ES-I3 (cell line): ENCODE results near the gene ELMO1.

ENCODE experiments used
- H3K36me3 ChIP-seq: 2 replicates; pipeline ENCODE4 v1.6.1; 2013; ENCODE audit warnings: mild to moderate bottlenecking, low read length, control low read depth, moderate library complexity; ENCODE audit not compliant: insufficient read depth
- H3K4me1 ChIP-seq: 2 replicates; pipeline ENCODE4 v1.6.1; 2013; ENCODE audit warnings: mild to moderate bottlenecking, control low read depth, low read length; ENCODE audit not compliant: insufficient read depth
- H3K9ac ChIP-seq: 2 replicates; pipeline ENCODE4 v1.6.1; 2013; ENCODE audit warnings: low read depth, mild to moderate bottlenecking, low read length, moderate library complexity
- H3K9me3 ChIP-seq: 2 replicates; pipeline ENCODE4 v1.6.1; 2013; ENCODE audit warnings: mild to moderate bottlenecking, low read length, moderate library complexity; ENCODE audit not compliant: control insufficient read depth, insufficient read depth

Gene ELMO1

DNA sequence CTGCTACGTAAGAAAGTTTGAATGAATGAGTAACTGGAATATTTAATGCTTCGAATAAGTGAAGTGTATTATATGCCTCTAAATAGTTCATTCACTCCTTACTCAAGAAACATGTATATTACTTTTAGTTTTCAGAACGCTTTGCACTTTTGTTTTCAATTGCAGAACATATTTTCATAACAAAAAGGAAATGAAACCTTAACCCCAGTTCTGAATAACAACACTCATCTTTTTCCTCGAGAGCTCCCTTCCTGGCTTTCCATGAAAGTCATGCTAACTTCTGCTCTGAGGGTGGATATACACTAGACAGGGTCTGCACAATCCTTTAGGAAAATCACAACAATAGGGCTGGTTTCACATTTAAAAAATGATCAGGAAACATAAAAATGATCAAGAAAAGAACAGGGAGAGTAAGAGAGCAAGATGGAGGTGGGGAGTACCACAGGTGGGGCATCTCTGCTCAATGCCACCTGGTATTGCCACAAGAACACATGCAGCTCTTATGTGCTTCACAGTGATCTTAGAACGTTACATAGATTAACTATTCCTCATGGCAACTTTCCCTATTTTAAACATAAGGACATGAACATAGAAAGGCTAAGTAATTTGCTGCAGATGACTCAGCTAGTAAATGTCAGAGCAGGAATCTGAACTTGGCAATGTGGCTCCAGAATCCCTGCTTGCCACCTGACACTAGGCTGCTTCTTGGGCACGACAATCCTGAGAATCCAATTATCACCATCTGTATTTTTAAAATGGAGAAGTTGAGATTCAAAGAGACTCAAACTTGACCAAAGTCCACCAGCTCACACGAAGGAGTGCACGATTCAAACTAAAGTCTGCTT lies 504.9 kb downstream of the ELMO1 start:
- Histone ChIP-seq H3K4me1 (no peaks in the 10 kb centered on the region), H3K9ac (no peak overlapping the region), H3K9me3 (no peaks in the 10 kb centered on the region; the same call in 1 of the 2 replicates), H3K36me3 (no peaks in the 10 kb centered on the region; the same call in 1 of the 2 replicates)

DNA sequence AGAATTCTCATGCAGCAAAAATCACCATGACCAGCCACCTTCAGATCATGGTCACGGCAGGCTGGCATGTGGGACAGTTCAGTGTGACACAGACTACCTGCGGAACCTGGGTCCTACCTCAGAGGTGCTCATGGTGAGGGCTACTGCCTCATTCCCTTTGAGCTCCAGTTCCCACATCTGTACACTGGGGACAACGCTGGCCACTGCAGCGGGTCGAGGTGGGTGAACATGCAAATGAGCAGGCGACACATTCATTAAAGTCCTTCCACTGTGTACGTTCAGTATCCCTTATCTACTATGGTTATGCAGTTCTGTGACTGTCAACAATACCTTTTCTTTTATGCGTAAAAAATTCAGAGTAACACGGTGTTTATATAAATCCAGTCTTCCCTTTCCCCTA lies 505.7 kb downstream of the ELMO1 start:
- no peaks in the 10 kb centered on the region for H3K4me1 ChIP-seq
- no peaks in the 10 kb centered on the region; the same call in 1 of the 2 replicates for H3K36me3 ChIP-seq
- H3K9me3 ChIP-seq, result no peaks in the 10 kb centered on the region; the same call in 1 of the 2 replicates
- H3K9ac ChIP-seq, result no peak overlapping the region

DNA sequence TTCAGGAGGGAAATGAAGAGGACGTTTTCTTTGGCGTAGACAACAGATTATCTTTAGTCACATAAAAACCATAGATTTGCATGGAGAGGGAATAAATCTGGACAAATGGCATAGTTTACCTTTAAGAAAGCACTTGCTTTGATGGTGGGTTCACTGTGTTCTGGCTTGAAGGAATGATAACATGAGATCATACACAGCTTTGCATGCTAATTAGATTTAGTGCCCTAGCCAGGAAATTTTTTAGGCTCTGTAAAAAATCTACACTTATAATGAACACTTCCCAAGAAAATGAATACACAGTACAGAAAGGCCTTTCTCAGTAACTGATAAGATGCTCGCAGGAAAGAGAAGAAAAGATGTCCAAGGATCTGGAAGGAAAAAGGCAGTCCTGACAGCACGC lies 506.1 kb downstream of the ELMO1 start:
- Histone ChIP-seq H3K9me3 (no peaks in the 10 kb centered on the region; the same call in 1 of the 2 replicates), H3K36me3 (no peaks in the 10 kb centered on the region; the same call in 1 of the 2 replicates), H3K4me1 (no peaks in the 10 kb centered on the region), H3K9ac (no peak overlapping the region)

DNA sequence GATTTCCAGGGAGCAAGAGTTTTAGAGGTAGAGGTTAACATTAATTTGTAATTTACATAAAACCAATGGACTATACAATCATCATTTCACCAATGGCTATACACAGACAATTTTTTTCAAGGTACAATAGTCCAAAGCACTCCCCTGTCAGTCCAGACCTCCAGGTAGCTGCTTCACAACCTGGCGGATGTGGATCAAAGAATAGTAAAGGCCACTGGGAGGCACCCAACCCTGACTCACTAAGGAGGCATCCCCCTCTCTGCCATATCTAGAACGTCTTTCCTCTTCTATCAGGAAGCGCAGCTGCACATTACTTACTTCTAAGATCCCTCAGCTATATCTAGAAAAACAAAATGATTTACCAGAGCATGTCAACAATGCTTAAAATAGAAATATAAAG lies 506.6 kb downstream of the ELMO1 start:
- H3K4me1 ChIP-seq, result no peaks in the 10 kb centered on the region
- no peak overlapping the region for H3K9ac ChIP-seq
- H3K36me3 ChIP-seq, result no peaks in the 10 kb centered on the region; the same call in 1 of the 2 replicates
- peaks cover 4% of the 10 kb centered on the region for H3K9me3 ChIP-seq

DNA sequence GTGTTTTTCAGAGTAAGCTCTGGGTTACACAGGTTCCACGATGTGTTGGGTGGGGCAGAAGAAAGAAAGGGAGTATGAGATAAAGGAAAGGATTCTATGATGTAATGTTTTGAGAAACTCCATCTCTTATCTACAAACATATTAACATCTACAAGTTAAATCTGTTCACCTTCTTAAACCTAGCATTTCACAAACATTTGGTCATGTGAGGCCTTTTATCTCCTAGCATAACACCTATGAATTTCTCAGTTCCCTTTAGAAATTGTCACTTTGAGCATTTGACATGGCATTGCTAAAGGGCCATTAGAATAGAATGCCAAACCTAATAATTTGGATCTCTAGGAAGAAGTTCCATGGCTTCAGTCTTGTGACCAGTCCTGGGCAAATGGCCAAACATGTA lies 507.3 kb downstream of the ELMO1 start:
- Histone ChIP-seq H3K4me1 (no peaks in the 10 kb centered on the region), H3K9ac (no peak overlapping the region), H3K36me3 (no peaks in the 10 kb centered on the region; the same call in 1 of the 2 replicates), H3K9me3 (peaks cover 5% of the 10 kb centered on the region)

DNA sequence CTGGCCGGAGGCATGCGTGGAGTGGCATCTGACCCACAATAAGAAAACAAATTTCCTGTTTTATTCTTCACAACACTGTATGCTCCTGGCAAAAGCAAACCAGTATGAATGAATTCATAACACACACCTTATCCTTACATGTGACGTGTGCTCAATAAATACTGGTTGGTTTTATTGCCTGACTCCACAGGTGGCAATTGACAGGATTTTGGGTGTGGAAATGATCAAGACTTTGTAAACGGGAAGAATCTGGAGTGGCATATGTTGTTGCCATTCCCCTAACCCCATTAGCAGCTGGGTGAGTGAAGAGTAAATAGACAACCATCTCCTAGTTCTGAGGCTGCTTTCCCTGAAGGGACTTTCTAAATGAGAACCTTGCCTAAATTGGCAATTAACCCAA lies 508.8 kb downstream of the ELMO1 start:
- peaks cover 5% of the 10 kb centered on the region for H3K9me3 ChIP-seq
- no peak overlapping the region for H3K9ac ChIP-seq
- H3K36me3 ChIP-seq, result no peaks in the 10 kb centered on the region; the same call in 1 of the 2 replicates
- H3K4me1 ChIP-seq, result no peaks in the 10 kb centered on the region

DNA sequence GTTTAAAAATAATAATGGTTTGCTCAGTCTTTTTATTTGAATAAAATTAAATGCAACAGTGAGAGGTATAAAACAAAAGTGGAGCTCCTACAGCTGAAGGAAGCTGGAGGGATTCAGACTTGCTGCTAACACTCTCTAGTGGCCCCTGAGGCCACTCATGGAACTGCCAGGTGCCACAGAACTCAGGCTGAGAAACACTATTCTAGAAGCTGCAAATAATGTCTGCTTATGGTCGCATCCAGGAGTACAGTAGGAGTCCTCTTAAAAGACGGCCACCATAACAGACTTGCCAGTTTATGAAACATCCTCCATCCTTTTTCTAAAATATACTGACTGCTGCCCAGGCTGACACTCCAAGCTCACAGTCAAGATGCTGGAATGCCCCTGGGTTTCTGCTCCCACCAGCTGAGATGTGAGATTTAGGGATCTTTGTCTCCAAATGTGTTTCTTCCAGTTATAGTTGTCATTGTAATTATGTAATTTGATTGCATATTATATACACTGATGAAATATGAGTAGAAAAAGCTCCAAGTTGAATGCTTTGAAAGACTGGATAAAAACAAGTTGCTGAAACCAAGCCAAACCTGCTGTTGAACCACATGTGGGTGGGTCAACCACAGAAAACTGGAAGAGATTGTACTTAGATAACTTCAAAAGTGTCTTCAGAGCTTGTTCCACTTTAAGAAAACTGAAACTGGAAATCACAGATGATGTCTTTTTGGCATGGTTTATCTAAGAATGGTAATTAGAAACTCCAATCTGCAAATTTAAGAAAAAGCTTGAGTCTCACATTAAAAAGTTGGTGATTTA lies 510.7 kb downstream of the ELMO1 start:
- peaks cover 5% of the 10 kb centered on the region for H3K9me3 ChIP-seq
- H3K9ac ChIP-seq, result no peak overlapping the region
- H3K4me1 ChIP-seq, result 0 out of 2 replicates have a peak, but pooled peaks cover 4% of the 10 kb centered on the region
- H3K36me3 ChIP-seq, result no peaks in the 10 kb centered on the region

DNA sequence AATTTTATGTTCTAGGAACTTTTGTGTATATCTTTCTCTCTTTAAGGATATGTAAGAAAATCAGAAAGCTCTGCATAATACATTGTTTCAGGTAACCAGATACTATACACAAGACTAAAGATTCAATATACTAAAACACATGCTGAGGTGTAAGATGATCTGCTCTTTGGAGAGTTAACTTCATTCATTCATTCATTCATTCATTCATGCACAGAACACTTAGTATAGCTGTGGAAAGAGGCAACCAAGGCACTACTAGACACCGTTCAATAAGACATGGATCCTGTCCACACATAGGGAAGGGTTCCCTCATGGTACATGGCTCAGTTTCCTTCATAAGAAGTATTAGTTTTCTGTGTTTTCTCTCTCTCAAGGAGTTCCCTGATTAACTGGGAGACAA lies 516.8 kb downstream of the ELMO1 start:
- H3K9me3 ChIP-seq, result no peaks in the 10 kb centered on the region
- H3K36me3 ChIP-seq, result no peaks in the 10 kb centered on the region
- no peak overlapping the region for H3K9ac ChIP-seq
- 0 out of 2 replicates have a peak, but pooled peaks cover 4% of the 10 kb centered on the region for H3K4me1 ChIP-seq

DNA sequence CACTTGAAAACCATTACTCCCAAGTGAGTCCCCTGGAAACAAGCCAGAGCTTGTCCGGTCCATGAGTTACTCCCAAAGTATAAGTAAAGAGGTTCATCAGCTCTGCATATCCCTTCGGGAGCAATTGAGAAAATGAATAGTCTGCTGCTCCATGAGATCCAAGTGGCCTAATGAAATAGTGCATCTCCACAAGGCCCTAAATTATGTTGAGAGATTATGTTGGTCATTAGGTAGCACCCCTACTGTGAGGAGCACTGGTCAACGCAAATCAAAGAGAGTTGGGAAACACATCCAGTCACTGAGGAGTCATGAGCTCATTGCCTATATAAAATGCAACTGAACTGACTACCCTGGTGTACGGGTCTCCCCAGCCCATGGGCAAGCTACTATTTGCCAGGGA lies 518.9 kb downstream of the ELMO1 start:
- H3K36me3 ChIP-seq, result no peaks in the 10 kb centered on the region
- no peaks in the 10 kb centered on the region for H3K9me3 ChIP-seq
- H3K9ac ChIP-seq, result no peak overlapping the region
- H3K4me1 ChIP-seq, result 0 out of 2 replicates have a peak, but pooled peaks cover 4% of the 10 kb centered on the region

DNA sequence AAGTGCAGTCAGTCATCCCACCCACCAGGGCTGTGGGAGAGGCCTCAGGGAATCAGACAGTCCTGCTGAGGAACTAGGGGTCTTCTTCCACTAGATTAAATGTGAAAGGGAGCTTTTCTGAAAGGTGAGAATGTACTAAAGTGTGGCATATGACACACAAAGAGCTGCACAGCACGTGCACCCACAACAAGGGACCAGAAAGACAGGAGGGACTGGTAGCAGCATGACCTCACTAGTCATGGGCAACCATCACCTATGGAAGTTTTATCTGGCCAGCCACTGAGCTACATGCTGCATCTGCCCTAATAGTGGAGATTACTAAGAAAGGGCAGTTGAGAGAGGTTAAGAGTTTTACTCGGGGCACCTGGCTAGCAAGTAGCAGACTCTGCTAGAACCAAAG lies 519.9 kb downstream of the ELMO1 start:
- H3K4me1 ChIP-seq, result no peaks in the 10 kb centered on the region

DNA sequence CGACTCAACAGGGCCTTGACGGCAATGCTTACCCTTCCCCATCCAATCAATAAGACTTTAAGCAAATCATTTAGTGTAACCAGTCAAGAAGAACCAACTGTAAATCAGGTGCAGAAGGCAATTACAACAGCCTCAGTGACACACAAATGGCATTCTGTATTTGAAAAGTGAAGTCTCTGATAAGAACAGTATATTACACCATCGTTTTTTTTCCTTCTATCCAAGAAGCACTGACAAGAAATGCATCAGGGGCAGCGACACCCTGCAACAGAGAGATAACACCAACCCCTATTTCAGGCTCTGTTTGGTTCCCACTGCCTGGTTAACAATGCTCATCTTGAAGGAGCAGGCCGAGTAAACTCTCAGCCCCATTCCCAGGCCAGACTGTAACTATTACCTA lies 520.4 kb downstream of the ELMO1 start:
- H3K4me1 ChIP-seq, result no peaks in the 10 kb centered on the region
- no peak overlapping the region for H3K9ac ChIP-seq
- no peaks in the 10 kb centered on the region for H3K9me3 ChIP-seq
- no peaks in the 10 kb centered on the region for H3K36me3 ChIP-seq

More for the DNA sequence above, 519.9 kb downstream of the ELMO1 start:
- Histone ChIP-seq H3K9me3 (no peaks in the 10 kb centered on the region), H3K9ac (no peak overlapping the region), H3K36me3 (no peaks in the 10 kb centered on the region)

DNA sequence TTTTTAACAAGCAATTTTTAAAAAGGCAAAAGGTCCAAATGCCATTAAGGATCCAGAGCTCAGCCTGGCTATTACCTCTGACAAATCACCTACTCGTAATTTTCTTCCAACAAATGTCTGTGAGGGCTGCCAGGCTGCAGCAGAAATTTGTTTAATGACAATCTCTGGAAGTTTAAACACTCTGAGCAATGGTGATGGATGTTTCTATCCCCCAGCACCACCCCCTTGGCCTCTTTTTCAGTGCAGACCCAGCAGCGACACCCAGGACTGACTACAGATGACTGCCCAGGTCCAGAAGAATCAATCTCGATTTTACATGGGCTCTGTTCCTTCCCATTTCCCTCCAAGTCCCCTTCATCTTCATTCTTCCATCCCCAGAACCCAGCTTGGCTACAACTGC lies 523.0 kb downstream of the ELMO1 start:
- 0 out of 2 replicates have a peak, but pooled peaks cover 2% of the 10 kb centered on the region for H3K9me3 ChIP-seq
- H3K36me3 ChIP-seq, result no peaks in the 10 kb centered on the region
- no peaks in the 10 kb centered on the region for H3K4me1 ChIP-seq
- no peak overlapping the region for H3K9ac ChIP-seq

DNA sequence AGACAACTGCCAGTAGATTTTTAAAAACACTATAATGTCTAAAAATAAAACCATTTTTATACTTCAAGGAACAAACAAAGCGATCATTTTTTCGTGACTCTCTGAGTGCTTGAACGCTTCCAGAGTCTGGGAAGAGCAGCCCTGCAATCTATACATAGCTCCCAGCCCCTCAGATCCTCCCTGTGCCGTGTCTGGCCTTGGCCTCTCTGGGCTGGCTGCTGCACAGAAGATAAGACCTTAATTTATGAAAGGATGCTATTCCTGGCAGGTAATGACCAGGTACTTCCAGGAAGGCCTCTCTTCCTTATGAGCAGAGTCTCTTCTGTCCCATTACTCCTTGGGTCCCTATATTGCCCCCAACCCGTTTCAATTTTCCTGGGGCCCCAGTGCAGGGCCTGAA lies 523.5 kb downstream of the ELMO1 start:
- H3K36me3 ChIP-seq, result no peaks in the 10 kb centered on the region
- 0 out of 2 replicates have a peak, but pooled peaks cover 2% of the 10 kb centered on the region for H3K9me3 ChIP-seq
- H3K9ac ChIP-seq, result no peak overlapping the region
- H3K4me1 ChIP-seq, result no peaks in the 10 kb centered on the region

DNA sequence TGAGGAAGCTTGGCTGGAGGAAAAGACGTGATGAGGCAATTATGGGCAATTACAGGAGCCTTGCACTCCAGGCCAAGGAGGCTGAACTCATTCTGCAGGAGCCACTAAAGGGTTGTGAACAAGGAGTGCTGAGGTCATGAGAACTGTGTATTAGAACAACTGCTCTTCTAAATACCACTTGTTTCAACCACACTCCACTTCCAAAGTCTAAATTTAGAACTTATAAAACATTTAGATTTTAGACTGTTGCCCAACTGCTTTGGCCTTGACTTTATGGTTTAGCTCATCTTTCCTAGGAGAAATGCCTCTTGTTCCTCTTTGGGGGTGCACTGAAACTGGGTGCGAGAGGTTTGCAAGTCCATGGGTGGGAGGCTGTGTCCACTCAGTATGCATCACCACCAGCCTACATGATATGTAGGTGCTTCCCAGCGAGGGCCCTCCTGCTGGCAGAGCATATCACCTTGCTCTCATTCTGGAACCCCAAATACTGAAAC lies 524.7 kb downstream of the ELMO1 start:
- Histone ChIP-seq H3K4me1 (no peaks in the 10 kb centered on the region), H3K9ac (no peak overlapping the region)

More for the DNA sequence above, 524.7 kb downstream of the ELMO1 start:
- peaks cover 2% of the 10 kb centered on the region; the same call in 1 of the 2 replicates for H3K9me3 ChIP-seq
- no peaks in the 10 kb centered on the region for H3K36me3 ChIP-seq
